ENCODE measurements around the gene RC3H1.
"Not testable (repeated sequence)": the region's sequence is repeated elsewhere in the genome, so short reads cannot be mapped to it uniquely, and the experiment has no call there.

The RC3H1 gene

DNA sequence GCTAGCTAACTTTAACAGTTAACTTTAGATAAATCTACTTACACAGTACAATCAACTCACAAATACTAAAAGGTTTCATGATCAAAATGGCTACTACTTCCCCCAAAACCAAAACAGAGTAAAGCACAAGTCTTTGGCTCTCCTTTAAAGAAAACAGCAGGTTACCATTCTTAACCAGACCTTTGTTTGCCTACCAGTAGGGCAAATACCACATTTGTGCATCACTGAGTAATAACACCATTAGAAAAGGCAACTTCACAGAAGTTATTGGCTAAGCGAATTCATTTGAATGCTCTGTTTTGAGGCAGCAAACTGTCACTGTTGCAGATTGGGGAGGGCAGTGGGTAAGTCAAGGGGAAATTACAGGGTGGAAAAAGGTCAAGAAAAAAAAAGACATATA lies 87.7 kb downstream of the RC3H1 start:
- no peak for DNase-seq

DNA sequence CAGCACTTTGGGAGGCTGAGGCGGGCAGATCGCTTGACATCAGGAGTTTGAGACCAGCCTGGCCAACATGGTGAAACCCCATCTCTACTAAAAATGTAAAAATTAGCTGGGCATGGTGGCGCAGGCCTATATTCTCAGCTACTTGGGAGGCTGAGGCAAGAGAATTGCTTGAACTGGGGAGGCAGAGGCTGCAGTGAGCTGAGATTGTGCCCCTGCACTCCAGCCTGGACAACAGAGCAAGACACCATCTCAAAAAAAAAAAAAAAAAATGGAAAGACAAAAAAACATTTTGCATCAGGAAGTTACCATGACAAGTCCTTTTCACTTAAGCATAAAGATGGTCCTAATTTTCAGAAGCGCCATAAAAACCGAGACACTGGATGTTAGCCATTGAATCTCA lies 91.6 kb downstream of the RC3H1 start:
- not testable (repeated sequence) for DNase-seq

DNA sequence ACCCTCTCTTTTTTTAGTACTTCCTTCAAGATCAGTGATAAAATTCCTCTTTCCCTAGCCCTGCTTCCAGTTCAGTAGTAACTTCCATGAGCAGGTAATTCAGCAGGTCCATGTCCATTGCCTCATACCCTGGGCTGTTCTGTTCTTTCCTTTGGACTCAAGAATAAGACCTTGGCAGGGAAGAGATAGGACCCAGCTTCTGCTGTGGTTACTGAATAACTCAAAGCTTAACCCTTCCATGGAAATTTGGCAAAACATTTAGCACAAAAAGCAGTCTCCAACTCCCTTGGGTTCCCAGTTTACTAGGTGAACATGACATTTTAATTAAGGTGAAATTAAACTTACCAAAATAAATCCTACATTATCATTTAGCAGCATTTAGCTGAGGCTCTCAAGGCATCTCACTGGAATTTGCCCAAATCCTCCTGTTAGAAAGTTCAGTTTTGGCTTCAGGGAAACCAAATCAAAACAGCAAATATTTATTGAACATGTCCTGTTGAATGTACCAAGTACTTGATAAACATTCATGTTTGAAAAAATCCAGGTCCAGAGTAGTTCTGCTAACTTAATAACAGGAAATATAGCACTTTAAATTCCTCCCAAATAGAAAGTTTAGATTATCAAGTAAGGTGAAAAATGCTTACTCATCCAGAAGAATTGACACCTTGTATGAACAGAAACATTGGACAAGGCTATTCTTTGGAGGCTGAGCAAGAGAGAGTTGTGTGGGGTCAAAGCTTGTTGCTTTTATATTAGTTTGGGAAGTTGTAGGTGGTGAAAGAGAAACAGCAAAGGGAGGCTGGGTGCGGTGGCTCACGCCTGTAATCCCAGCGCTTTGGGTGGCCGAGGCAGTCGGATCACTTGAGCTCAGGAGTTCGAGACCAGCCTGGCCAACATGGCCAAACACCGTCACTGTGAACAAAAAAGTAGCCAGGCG lies 96.6 kb downstream of the RC3H1 start:
- DNase-seq, result no peak

DNA sequence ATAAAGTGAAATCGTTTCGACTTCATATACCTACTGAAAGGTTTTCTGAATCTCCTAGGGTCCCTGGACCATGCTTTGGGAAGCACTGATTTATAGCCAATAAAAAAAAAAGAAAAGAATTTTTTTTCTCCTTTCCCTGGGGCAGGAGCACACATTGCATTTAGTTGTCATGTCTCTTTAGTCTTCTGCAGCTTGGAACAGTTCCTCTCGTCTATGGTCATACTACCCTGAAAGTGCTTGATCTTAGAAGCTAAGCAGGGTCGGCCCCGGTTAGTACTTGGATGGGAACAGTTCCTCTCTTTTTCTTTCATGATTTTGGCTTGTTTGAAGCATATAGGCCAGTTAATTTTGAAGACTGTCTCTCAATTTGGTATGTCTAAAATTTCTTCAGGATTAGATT lies 101.3 kb downstream of the RC3H1 start:
- no peak for DNase-seq

DNA sequence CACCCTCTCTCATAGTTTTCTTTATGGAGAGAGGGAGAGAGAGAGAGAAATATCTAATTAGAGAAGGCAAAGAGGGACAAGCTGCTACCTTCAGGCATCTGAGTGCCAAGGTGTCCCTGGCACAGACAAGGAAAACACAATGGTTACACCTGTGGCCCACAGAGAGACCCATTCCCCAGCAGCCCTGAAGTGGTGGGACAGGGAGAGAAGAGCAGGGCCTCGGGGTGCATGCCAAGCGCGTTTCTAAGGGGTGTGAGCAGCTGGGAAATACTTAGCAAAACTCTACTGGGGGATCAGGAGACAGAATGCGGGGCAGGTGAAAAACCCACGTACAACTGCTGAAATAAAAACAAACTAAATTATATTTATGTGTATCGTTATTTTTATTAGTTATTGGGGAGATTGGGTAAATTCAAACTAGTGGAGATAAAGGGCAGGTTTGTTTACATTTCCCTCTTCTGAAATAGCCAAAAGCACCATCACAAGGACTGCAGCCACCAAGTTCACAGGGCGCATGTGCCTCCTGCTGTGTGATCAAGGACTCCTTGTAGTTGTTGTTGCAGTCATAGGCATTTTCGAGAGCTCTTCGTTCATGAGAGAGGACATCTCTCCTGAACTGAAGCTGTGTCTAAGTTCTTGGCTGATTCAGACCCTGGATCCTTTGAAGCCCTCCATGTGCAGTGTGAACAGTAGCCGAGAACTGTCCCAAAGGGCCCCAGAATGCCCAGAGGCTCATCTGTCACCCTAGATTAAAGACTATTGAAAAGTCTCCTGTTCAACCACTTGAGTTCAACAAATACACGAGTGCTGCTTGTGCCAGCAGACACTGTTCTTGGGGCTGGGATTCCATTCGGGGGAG lies 104.3 kb downstream of the RC3H1 start:
- DNase-seq, result no peak

DNA sequence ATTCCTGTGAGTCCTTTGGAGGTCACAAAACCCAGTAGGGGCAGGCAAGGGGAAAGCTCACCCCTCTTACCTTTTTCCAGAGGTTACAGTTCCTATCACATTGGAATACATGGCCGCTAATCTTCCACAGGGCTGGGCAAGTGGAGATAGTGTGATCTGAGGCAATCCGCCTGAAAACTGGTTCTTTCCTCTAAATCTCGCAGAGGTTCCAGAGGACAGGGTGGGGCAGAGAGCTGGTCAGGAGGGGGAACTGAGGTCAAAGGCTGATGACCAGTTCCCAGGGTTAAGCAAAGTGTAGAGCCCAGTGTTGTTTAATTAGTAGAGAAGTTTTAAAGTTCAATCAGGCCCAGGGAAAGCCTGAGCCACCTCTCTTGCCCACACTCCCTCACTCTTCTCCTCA lies 105.0 kb downstream of the RC3H1 start, which contains the start of gene SERPINC1:
Gene SERPINC1 (minus strand): TSS at position 179 of the 400 bp plus-strand sequence. CDS start 68 bp downstream, at position 111.
- no peak for DNase-seq

DNA sequence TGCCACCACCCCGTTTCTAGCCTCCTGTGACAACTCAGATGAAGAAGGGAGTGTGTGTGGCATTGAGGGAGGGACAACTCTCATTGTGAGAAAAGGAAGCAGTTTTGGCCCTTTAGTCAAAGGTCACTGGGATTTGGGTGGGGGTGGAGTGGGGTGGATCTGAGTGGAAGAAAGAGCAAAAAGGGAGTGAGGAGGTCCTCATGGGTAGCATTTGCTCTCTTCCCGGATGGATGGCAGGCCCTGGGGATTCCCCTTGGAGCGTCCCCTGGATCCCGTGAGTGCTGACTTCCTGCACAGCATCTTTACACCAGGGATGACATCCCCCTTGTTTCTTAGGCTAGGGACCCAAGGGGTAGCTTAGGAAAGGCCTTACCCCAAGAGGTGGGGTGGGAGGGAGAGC lies 105.5 kb downstream of the RC3H1 start:
- no peak for DNase-seq

DNA sequence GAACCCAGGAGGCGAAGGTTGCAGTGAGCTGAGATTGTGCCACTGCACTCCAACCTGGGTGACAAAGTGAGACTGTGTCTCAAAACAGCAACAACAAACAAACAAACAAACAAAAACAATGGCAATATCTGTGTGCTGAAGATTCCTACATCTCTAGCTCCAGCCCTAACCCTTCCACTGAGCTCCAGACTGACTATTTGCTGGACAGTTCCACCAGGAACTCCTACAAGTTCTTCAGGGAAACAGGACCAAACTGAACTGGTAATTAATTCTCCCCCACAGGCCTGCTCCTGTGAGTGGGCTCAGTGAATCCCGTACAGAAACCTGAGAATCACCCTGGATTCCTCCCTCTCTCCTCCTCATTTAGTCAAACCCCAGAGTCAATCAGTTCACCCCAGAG lies 106.6 kb downstream of the RC3H1 start:
- no peak for DNase-seq

DNA sequence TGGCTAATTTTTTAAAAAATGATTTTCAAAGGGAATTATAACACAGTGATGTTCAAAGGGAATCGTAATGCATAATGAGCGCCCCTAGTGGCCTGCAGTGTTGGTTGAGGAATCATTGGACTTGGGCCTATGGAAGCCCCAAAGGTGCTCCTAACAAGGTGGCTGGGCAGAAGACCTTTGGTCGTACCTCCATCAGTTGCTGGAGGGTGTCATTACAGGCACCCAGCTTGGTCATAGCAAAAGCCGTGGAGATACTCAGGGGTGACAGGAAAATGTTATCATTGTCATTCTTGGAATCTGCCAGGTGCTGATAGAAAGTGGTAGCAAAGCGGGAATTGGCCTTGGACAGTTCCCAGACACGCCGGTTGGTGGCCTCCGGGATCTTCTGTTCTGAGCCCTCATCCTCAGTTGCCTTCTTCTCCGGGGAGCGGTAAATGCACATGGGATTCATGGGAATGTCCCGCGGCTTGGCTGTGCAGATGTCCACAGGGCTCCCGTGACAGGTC lies 107.7 kb downstream of the RC3H1 start:
- DNase-seq, result no peak

DNA sequence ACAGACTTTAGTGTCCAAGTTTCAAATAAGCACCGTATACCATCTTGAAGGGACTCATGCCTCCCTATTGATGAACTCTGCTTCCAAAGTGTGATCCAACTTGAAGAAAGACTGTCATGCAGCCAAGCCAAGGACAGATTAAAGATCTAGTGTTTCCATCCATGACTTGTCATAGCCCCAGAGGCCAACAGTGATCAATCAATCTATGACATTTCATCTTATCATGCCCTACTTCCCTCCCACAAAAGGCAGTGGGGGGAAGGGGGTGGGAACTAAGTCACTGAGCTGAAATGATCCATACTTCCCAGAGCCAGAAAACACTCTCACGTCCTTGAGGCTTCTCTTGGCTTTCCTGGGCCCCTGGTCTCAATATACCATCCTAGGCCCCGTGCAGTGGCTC lies 109.0 kb downstream of the RC3H1 start:
- DNase-seq, result no peak

DNA sequence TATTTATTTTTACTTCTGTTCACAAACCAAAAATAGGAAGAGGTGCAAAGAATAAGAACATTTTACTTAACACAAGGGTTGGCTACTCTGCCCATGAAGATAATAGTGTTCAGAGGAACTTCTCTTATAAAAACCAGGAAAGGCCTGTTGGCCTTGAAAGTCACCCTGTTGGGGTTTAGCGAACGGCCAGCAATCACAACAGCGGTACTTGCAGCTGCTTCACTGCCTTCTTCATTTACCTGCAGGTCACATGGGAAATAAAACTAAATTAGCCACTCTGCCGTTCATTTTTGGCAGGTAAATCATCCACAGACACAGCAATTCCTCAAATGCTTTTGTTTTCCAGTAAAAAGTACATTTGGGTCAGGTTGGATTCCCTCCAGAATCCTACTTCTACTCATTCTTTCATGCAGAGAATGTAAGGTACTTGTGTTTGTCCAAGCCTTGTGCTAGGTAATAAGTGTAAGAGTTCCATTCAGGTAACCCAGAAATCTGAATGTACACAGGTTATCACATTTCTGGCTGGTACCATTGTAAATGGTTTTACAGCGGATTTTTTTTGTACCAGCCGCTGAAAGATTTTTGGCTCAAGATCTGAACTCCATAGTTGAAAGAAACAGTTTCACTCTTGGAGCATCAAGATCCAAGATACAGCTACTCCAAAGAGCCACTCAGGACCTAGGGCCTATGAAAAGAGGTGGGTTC lies 118.2 kb downstream of the RC3H1 start:
- no peak for DNase-seq

DNA sequence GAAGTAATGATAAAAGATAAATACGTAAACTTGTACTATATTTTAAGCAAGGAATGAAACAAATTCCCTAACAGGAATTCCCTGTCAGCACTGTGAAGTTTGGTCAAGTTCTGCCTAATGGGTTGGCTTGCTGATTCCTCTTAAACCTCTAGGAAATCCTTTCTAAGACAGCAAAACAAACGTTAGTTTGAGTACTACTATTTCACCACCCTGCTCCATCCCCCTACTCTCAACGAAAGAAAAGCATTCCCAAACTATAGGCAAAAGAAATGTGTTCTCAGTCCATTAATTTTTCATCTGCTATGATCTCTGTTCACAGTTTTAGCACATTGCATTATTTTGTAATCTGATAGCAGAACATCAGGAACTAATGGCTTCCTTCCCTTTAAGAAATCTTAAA lies 121.2 kb downstream of the RC3H1 start:
- DNase-seq, result no peak

DNA sequence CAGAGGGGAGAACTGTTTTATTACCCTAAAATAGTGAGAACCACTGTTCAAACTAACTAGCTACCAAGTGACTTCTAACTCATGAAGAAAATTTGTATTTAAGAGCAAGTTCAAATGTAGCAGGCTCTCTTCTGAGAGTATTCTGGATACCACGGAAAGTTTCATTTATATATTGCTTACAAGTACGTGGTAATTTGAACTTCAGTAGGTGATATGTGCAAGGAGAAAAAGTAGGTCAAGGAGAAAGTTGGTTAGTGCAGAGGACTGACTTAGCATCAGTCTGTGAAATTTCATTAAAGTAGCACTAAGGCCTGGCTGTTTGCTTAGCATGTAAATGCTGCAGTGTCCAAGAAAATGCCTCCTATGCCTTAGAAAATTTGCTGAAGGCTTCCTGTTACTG lies 121.7 kb downstream of the RC3H1 start:
- DNase-seq, result no peak

DNA sequence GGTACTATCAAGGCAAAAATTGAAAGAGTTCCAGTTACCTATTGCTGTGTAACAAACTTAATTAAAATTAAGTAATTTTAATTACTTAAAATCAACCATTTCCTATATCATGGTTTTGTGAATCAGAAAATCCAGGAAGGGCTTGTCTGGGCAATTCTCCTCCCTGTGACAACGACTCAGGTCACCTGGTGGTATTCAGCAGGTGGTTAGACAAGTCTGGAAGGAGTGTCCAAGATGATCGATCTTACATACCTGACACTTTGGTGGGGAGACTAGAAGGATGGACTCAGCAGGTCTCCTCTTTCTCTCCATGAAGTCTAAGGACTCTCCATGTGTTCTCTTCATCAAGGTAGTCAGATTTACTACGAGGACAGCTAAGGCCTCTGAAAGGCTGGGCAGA lies 128.0 kb downstream of the RC3H1 start:
- DNase-seq, result no peak

DNA sequence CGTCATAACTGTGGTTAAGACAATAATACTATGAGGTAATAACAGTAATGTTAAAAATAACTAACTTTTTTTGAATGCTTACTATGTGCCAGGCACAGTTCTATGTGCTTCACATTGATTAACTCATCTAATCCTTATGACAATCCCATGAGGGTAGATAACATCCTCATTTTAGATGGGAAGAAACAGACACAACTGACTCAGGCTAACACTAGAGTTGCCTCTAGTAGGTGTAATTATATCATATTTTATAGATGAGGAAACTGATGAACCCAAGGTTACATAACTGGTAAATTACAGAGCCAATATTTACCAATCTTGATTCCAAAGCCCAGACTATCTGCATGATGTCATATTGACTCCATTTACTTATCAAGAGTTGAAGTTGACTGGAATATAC lies 128.5 kb downstream of the RC3H1 start:
- DNase-seq, result no peak

DNA sequence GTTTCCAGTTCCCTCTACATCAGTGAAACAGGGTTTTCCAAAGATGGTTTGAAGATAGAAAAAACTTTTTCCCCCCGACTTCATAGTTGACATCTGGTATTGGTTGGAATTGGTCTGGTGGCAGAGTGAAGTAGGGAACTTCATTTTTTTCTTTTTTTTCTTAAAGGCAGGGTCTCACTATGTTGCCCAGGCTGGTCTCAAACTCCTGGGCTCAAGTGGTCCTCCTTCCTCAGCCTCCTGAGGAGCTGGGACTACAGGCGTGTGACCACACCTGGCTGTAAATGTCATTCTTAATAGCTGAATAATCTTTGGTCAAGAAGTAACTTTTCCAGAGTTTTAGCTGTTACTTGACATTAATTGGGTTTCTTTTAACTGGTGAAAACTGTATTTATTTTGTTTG lies 132.3 kb downstream of the RC3H1 start:
- DNase-seq, result no peak

DNA sequence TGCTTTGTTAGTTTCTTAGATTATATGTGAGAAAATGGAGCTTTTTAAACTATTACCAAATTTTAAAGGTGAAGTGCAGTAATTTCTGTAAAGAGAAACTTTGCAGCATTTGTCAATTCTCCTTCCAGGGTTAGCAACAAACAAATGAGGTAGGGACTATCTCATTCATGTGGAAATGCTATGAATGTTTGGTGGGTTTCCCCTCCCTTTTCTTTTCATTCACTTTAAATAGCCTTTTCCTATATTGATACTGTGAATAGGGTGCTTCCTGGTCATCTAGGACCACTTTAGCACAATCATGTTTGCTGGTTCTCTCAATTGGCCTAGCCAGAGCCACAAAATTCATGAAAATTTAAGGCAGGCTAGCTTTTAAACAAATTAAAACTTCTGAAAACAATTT lies 133.4 kb downstream of the RC3H1 start:
- DNase-seq, result no peak

DNA sequence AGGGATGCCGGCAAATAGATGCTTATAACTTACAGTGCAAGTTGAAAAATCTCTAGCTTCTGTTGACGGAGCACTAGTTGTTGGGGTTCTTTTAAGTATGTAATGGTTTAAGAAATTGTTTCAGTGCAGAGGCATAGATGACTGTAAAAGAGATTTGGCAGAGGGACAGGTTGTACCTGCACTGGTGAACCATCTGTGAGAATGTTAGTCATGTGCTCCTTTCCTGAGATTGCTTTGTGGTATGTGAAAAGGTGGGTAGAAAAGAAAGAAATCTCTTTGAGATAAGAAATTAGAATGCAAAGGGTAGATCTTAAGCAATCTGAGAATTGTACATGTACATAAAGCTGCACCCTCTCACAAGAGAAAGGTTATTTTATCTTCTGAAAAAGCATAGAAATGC lies 134.5 kb downstream of the RC3H1 start:
- DNase-seq, result no peak

DNA sequence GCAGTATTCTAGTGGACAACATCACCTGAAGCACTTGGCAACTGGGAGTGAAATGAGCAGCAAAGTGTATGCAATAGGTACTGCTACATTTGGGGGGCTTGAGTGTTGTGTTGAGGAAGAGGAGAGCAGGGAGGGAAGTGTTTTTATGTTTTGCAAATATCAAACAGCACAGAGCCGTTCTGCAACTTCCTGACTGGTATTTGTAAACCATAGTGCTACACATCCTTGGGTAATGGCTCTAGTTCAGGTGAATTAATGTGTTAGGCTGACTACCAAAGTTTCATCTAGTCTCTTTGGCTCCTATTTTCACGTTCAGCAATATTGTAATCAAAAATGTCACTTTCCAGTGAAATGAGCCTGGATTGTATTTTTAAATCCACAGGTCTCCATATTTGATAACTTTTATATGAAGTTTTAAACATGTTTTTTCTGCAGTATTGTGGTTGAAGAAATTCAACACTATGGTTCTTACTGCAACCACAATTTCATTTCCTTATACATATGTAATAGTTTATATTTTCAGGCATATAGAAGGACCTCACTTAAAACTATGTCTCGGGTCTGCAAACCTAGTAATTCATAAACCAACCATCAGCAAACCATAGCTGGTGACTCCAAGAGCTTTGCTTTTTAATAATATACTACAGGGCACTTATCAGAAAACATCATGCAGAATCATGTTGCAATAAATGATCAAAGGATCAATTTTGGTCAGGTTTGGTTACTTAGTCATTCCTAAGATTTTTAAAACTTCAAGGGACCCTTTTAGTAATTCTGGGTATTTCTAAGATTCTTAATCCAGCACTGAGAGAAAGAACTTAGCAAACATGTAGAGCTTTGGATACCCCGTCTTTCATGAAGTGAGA lies 135.2 kb downstream of the RC3H1 start:
- DNase-seq, result no peak

DNA sequence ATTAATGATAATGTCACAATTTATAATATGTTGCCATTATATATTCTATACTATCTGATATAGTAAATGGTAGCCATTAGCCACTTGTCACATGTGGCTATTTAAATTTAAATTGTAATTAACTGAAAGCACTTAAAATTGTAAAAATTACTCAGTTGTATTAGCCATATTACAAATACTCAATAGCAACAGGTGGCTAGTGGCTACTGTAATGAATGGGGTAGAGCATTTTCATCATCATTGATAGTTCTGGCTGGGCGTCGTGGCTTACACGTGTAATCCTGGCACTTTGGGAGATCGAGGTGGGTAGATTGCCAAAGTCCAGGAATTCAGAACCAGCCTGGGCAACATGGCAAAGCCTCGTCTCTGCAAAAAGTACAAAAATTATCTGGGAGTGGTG lies 137.5 kb downstream of the RC3H1 start:
- DNase-seq, result no peak

Measured in cerebellar nuclear complex (tissue), 1 donor.